Fibroblast of skin of right biceps (primary cell): Measurements from ENCODE around the gene CKAP4.
A peak's percentile ranks its signal among the peaks of the same experiment; 100 is the strongest.

Source experiments
- DNase-seq: peaks from one replicate; pipeline ENCODE4 v3.0.0-alpha.2; 2013

CKAP4 gene

GRCh38 chr12:106274575-106275121 is 26.8 kb upstream of the CKAP4 start:
- DNase-seq = peak; percentile 7

DNA sequence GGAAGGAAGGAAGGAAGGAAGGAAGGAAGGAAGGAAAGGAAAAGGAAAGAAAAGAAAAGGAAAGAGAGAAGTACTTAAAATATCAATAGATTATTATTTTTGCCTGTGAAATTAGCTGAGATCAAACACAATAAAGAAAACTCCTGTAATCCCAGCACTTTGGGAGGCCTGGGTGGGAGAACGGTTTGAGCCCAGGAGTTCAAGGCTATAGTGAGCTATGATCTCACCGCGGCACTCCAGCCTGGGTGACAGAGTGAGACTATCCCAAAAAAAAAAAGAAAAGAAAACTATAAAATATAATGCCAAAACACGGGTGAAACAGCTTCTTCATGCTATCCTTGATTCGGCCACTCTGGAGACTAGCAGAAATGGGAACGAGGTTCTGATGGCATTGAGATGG is 26.2 kb upstream of the CKAP4 start:
- no peak for DNase-seq

DNA sequence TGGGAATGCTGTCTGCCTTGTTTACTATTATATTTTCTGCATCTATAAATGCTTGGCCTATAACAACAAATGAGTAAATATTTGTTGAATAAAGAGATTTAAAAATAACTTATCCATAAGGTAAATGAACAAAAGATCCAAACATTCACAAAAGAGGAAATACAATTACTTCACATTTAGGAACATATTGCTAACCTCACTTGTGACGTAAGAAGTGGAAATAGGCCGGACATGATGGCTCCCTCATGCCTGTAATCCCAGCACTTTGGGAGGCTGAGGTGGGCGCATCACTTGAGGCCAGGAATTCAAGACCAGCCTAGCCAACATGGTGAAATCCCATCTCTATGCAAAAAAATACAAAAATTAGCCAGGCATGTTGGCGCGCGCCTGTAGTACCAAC is 25.7 kb upstream of the CKAP4 start:
- DNase-seq = no peak

DNA sequence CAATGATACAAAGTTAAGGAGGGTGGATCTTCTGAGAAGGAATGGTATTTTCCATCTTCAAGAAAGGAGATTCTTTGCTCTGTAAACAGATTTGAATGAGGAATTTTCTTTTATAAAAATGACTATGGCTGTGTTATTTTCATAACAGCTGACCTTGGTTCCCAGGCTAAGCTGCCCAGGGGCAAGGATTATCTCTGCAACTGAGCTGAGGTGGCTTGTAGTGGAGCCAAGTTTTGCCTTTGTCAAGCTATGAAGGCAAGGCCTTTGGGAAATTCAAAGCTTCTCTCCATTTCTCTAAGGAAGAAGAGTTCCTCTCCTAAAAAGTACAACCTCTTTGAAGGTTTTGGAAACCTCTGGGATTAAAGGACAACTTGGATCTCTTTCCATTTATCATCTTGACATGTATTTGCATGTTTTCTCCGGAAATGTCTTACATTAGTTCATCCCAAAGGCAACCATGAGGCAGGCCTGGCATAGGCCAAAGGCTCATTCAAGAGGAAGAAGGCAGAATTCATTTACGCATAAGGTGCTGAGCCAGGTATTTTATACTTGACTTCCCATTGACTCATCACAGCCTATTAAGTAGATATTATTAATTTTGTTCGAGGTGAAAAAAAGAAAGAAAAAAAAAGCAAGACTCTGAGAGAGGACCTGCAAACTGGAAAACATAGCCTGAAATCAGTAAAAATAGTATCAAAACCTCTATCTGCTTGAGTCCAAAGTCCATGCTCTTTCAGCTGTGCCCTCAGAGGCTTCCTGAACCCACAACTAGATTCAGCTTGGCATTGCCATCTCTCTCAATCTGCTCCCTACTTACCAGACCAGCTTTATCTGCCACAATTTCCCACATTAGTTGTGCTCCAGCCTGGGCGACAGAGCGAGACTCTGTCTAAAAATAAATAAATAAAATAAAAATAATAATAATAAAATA is 24.0 kb upstream of the CKAP4 start:
- no peak for DNase-seq

- DNase-seq = no peak
Measured at GRCh38 chr12:106269150-106269771, 21.4 kb upstream of the CKAP4 start.

- no peak for DNase-seq
Measured at GRCh38 chr12:106267535-106267934, 19.7 kb upstream of the CKAP4 start.

GRCh38 chr12:106265116-106265515 is 17.3 kb upstream of the CKAP4 start:
- no peak for DNase-seq

DNA sequence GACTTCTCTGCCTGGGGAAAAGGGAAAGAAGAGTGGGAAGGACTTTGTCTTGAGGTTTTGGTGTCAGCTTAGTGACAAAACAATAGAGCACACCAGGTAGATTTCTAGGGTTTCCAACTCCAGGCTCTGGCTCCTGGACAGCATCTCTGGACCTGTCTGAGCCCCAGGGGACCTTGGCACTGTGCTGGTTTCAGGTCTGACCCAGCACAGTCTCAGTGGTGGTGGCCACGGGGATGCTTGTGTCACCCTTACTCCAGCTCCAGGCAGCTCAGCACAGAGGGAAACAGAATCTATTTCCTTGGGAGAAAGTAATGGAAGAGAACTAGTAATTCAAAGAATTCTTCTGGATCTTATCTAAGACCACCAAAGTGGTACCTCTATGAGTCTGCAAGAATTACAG is 11.1 kb upstream of the CKAP4 start:
- DNase-seq = no peak

GRCh38 chr12:106258226-106258625 is 10.4 kb upstream of the CKAP4 start:
- no peak for DNase-seq

DNA sequence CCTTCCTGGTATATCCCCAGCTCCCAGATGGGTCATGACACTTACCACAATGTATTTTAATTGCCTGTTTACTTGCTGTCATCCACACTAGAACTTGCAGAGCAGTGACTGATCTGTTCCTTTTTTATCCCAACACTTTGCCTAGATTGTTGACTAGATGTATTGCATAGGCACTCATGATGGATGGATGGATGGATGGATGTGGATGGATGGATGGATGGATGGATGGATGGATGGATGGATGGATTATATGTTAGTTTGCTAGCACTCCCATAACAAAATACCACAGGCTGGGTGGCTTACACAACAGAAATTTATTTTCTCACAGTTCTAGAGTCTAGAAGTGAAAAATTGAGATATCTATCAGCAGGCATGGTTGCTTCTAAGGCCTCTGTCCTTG is 8.7 kb upstream of the CKAP4 start:
- DNase-seq = no peak

DNA sequence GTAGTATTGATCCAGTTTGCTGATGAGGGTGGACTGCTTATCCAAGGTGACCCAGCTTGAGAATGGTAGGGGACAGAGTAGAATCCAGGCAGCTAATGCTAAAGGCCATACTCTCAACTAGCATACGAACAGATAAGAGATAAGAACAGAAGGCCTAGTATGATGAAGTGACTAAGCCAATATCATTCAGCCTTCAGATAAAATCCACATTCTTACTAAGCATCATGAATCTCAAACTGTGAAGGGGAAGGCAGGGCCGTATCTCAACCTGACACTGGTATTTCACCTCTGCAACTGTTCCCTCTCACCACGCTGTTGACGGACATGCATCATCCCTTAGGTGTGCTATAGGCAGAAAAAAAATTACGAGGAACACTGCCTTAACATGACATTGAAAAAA is 8.1 kb upstream of the CKAP4 start:
- no peak for DNase-seq

DNA sequence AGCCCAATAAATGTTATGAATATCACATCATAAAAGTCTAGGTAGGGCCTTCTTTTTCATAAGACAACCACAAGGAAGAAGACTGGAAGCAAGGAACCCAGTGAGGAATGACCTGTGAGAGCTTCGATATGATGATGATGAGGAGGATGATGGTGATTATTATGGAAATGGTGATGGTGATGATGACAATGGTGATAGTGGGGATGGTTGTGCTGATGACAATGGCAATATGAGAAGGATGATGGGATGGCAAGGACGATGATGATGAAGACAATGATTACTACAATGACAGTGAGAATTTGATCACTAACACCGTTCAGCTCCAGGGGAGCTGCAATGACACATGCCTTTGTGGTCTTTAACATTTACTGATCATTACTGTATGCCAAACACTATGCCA is 7.7 kb upstream of the CKAP4 start:
- DNase-seq = no peak

DNA sequence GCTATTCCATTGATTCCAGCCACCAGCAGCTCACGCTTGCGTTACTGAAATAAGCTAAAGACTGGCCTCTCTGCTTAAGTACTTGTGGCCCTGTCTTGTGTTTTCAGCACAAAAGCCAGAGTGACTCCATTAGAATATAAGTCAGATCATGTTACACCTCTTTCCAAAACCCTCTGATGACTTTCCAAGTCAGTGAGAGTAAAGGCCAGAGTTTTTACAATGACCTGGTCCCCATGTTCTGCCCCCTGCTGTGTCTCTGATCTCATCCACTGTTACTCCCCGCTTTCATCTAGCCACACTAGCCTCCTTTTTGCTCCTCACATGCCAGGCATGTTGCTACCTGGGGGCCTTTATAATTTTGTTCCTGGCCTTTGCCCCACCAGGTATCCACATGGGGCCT is 6.9 kb upstream of the CKAP4 start:
- no peak for DNase-seq

GRCh38 chr12:106251631-106252455 is 4.0 kb upstream of the CKAP4 start:
- DNase-seq = peak; percentile 67

DNA sequence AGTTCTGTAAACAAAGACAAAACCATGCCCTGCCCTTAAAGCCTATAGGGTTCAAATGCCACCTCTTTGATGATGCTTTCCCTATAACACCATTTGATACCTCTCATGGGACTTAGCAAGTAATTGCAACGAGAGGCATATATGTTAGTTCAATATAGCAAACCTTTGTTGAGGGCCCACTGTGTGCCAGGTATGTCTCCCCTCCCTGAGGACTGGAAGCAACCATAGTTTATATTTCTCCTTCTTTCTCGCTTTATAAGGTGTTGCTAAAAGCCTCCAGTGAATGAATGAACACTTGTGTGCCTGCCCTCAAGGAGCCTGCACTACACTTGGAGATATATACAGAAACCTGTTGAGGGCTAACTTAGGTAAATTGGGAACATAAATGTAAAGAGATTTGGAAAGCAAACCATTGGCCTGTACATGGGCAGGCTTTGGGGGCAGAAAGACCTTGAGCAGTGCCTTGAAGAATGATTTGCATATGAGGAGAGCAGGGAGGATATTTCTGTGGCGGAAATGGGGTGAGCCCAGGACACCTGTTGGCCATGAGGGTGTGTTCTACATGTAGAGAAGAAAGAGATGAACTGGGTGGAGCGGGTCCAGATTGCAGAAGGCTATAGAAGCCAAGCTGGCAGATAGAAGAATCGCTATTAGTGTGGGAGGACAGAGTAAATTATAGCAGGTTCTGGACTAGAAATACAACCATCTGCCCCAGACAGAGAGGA is 1.8 kb upstream of the CKAP4 start:
- DNase-seq = no peak

GRCh38 chr12:106248846-106249371 is 1.1 kb upstream of the CKAP4 start:
- DNase-seq = peak; percentile 81

GRCh38 chr12:106248312-106248845 is 559 bp upstream of the CKAP4 start:
- peak; percentile 88 for DNase-seq

DNA sequence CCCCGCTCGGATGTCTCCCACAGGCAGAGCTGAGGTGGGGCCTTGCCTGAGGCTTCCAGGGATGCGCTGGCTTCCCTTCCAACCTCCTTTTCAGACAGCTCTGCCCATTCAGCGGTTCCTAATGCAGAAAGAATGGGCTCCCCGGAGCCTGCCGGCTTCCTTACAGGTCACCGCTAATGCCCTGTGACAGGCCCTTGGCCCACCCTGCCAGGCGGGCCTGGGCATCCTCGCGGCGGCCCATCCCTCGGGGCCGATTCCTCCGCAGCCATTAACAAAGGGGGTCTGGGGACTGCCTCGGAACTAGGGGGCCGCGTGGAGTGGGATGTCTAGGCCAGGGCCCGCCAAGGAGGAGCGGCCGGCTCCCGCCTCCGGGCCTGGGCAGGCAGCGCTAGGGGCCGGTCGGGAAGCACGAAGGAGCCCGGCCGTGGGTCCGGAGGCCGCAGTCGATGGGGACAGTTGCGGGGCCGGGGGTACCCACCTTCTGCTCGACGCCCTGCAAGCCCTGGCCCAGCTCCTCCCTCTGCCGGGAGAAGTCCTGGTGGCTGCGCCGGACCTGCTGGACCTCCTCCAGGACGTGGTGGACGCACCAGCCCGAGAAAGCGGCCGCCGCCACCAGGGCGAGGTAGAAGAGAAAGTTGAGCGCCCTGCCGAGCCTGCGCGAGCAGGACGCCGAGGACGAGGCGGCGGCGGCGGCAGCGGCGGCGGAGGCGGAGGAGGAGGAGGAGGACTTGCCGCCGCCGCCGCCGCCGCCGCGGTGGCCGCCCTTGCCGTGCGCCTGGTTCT is 738 bp downstream of the CKAP4 start:
- peak; percentile 66 for DNase-seq

DNA sequence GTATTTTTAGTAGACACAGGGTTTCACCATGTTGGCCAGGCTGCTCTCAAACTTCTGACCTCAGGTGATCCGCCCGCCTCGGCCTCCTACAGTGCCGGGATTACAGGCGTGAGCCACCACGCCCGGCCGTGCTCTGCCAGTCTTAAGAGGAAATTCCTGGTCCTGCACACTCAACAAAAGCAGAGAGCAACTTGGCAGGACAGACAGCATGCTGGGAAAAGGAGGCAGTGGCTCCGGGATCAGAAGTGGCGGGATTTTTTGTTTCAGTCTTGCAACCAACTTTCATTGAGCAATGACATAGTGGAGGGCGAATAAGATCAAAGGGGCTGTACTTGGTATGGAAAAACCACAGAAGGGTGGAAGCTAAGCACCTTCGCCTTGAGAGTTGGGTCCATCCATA is 2.1 kb downstream of the CKAP4 start:
- peak; percentile 75 for DNase-seq

DNA sequence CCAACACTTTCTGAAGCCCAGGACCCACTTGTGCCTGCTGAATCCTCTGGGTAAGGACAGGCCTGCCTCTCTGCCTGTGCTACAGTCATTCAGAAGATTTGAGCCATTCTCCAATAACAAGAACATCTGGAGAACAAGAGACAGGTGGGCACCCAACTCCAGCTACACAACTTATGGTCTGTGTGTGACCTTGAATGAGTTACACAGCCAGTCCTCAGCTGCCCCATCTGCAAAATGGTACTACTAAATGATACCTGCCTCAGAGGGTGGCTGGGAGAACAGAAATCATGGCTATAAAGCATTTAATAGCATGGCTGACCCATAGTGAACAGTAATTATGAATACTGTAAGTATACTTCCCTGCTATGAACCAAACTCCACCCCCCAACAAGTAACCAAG is 4.2 kb downstream of the CKAP4 start:
- no peak for DNase-seq

GRCh38 chr12:106240821-106241220 is 7.0 kb downstream of the CKAP4 start:
- no peak for DNase-seq
